Amniotic epithelial cell (primary cell): ENCODE results near the gene DMWD.

Experiments used
- DNase-seq: peaks from one replicate; pipeline ENCODE4 v3.0.0-alpha.2; 2010; ENCODE audit warnings: low read depth

Gene DMWD

GRCh38 chr19:45745606-45746005 lies 47.0 kb downstream of the DMWD start:
- DNase-seq, result no peak

- DNase-seq, result no peak
Observed at GRCh38 chr19:45742969-45743368, 49.7 kb downstream of the DMWD start.

- peak; percentile 21 for DNase-seq
Observed at GRCh38 chr19:45739498-45740439, 52.9 kb downstream of the DMWD start.

- no peak for DNase-seq
Observed at GRCh38 chr19:45733160-45733810, 59.4 kb downstream of the DMWD start, which contains the start of gene MEIOSIN. Gene MEIOSIN, plus strand, starts transcription at chr19:45733439. Its CDS starts 1,938 bp downstream, at chr19:45735377.
